ENCODE data around the gene MED13L.

- no peak for TF ChIP-seq POLR2A (IDR thresholded peaks at IDR 0.05)
- no peak for TF ChIP-seq CTCF (IDR thresholded peaks at IDR 0.05)
Observed at GRCh38 chr12:116298578-116298977, 21.1 kb upstream of the MED13L start.

All from lower leg skin (tissue), 3 donors.